ENCODE measurements around the gene EFS.

Gene EFS

DNA sequence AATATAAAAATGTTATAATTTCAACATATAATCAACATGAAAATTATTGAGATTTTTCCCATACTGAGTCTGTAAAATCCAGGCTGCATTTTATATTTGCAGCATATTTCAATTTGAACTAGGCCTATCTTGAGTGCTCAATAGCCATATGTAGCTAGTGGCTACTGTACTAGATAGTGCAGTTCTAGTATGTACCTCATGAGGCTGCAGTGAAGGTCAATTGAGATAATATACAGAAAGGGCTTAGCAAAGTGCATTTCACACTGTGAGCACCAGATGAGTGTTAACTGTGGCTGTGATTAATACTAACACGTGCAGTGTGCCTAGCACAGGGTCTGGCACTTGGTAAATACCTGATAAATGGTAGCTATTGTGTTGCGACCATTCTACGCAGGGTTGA, 6.9 kb downstream of the EFS start:
- Histone ChIP-seq H3K27me3 (ENCODE audit: control insufficient read depth, insufficient read depth, low read length) (no peaks in the 10 kb centered on the region), H2AFZ (no peak overlapping the region), H3K36me3 (ENCODE audit: control insufficient read depth, insufficient read depth, low read length) (no peaks in the 10 kb centered on the region), H3K4me3 (ENCODE audit: low read depth, low read length) (no peak overlapping the region), H3K9me3 (ENCODE audit: control insufficient read depth, low read length) (no peaks in the 10 kb centered on the region), H3K4me2 (ENCODE audit: low read length) (no peak overlapping the region), H3K79me2 (peaks cover under 1% of the 10 kb centered on the region), H3K9ac (no peak overlapping the region), H3K4me1 (peaks cover 10% of the 10 kb centered on the region), H3K27ac (no peak overlapping the region)
- TF ChIP-seq, protein P1, sequence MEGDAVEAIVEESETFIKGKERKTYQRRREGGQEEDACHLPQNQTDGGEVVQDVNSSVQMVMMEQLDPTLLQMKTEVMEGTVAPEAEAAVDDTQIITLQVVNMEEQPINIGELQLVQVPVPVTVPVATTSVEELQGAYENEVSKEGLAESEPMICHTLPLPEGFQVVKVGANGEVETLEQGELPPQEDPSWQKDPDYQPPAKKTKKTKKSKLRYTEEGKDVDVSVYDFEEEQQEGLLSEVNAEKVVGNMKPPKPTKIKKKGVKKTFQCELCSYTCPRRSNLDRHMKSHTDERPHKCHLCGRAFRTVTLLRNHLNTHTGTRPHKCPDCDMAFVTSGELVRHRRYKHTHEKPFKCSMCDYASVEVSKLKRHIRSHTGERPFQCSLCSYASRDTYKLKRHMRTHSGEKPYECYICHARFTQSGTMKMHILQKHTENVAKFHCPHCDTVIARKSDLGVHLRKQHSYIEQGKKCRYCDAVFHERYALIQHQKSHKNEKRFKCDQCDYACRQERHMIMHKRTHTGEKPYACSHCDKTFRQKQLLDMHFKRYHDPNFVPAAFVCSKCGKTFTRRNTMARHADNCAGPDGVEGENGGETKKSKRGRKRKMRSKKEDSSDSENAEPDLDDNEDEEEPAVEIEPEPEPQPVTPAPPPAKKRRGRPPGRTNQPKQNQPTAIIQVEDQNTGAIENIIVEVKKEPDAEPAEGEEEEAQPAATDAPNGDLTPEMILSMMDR (IDR thresholded peaks at IDR 0.05): no peak

DNA sequence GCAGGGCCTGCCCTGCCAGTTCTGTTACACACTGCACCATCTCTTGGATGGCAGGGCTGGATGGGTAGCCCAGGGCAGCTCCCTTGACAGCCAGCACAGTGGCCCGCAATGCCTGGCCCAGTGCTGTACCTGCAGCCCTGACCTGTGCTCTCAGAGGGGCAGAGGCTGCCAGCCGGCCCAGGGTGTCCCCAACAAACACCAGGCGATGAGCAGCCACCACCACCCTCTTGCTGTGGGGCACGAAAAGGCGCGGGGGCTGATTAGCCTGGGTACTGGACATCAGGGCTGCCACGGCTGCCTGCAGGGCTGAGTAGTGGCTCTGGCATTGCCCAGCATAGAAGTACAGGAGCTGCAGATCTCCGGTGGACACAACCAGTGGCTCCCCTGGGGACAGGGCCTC, 7.7 kb downstream of the EFS start:
- TF ChIP-seq, protein P1 (IDR thresholded peaks at IDR 0.05): no peak
- Histone ChIP-seq H3K9ac (no peak overlapping the region), H3K27ac (no peak overlapping the region), H3K4me2 (ENCODE audit: low read length) (no peak overlapping the region), H3K79me2 (no peaks in the 10 kb centered on the region), H3K36me3 (ENCODE audit: control insufficient read depth, insufficient read depth, low read length) (no peaks in the 10 kb centered on the region), H3K4me3 (ENCODE audit: low read depth, low read length) (no peak overlapping the region), H3K27me3 (ENCODE audit: control insufficient read depth, insufficient read depth, low read length) (no peaks in the 10 kb centered on the region), H2AFZ (no peak overlapping the region), H3K9me3 (ENCODE audit: control insufficient read depth, low read length) (no peaks in the 10 kb centered on the region), H3K4me1 (peaks cover 13% of the 10 kb centered on the region)

DNA sequence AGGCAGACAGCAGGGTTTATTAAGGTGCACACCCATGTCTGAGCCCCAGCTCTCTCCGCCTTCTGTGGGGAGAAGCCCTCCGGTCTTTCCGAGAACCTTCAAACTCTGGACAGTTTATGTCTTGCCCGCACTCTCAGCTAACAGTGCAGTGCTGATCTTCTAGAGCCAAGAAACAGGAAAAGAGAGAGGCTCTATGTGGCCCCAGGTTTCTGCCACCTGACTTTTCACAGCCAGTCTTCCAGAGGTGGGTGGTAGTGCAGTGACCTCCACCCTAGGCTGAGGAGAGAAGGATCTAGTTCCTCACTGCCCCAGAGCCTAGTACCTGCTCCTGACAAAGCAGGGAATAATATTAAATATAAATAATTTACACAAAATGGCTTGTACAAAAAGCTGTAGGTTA, 8.3 kb downstream of the EFS start:
- TF ChIP-seq, protein P1 (IDR thresholded peaks at IDR 0.05): no peak
- Histone ChIP-seq H3K27ac (no peak overlapping the region), H3K79me2 (no peaks in the 10 kb centered on the region), H3K4me2 (ENCODE audit: low read length) (no peak overlapping the region), H3K36me3 (ENCODE audit: control insufficient read depth, insufficient read depth, low read length) (no peaks in the 10 kb centered on the region), H3K4me3 (ENCODE audit: low read depth, low read length) (no peak overlapping the region), H3K4me1 (peaks cover 8% of the 10 kb centered on the region), H2AFZ (no peak overlapping the region), H3K9me3 (ENCODE audit: control insufficient read depth, low read length) (no peaks in the 10 kb centered on the region), H3K27me3 (ENCODE audit: control insufficient read depth, insufficient read depth, low read length) (no peaks in the 10 kb centered on the region), H3K9ac (no peak overlapping the region)

DNA sequence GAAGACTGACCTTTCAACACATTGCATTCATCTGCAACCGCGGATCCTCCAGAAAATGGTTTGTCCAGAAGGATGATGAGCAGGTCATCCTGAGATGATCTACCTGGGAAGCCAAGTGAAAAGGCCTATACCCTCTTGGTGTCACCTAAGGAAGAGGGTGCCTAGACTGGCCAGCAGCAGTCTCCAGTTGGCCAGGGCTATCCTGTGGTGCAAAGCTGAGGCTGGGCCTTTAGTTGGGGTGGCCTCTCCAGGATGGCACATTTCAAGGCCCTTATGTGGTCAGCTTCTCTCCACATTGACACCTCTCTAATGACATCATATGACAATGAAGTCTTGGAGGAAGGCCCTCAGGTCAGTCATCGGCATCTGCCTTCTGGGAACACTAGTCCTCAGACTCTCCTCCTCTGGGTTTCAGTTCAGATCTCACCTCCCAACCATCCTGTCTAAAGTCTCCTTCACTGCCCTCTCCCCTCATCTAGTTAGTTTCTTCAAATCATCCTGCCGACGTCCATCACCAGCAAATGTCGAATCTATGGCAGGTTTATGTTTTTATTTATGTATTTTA, 9.0 kb downstream of the EFS start:
- Histone ChIP-seq H3K36me3 (ENCODE audit: control insufficient read depth, insufficient read depth, low read length) (no peaks in the 10 kb centered on the region), H3K4me1 (peaks cover 7% of the 10 kb centered on the region), H3K79me2 (no peaks in the 10 kb centered on the region), H3K27ac (no peak overlapping the region), H3K9me3 (ENCODE audit: control insufficient read depth, low read length) (no peaks in the 10 kb centered on the region), H3K4me2 (ENCODE audit: low read length) (no peak overlapping the region), H3K9ac (no peak overlapping the region), H3K27me3 (ENCODE audit: control insufficient read depth, insufficient read depth, low read length) (no peaks in the 10 kb centered on the region), H2AFZ (no peak overlapping the region), H3K4me3 (ENCODE audit: low read depth, low read length) (no peak overlapping the region)
- TF ChIP-seq, protein P1 (IDR thresholded peaks at IDR 0.05): no peak

DNA sequence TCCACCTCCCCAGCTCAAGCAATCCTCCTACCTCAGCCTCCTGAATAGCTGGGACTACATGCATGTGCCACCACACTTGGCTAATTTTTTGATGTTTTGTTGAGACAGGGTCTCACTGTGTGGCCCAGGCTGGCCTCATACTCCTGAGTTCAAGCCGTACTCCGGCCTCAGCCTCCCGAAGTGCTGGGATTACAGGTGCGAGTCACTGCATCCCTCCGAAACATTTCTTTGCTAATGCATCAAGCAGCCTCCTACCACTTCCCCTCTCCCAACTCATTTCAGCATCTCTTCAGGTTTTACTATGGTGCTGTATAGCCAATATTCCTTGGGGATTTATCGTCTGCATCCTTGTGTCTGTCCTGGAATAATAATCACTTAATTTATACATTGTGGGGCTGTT, 10.0 kb downstream of the EFS start:
- H3K9me3 ChIP-seq (ENCODE audit: control insufficient read depth, low read length): no peaks in the 10 kb centered on the region
- H3K4me1 ChIP-seq: peaks cover 7% of the 10 kb centered on the region
- H3K4me2 ChIP-seq (ENCODE audit: low read length): no peak overlapping the region
- H3K27ac ChIP-seq: no peak overlapping the region
- H3K4me3 ChIP-seq (ENCODE audit: low read depth, low read length): no peak overlapping the region
- TF ChIP-seq, protein P1 (IDR thresholded peaks at IDR 0.05): no peak
- H3K9ac ChIP-seq: no peak overlapping the region
- H3K36me3 ChIP-seq (ENCODE audit: control insufficient read depth, insufficient read depth, low read length): no peaks in the 10 kb centered on the region
- no peaks in the 10 kb centered on the region for H3K79me2 ChIP-seq
- no peak overlapping the region for H2AFZ ChIP-seq
- H3K27me3 ChIP-seq (ENCODE audit: control insufficient read depth, insufficient read depth, low read length): no peaks in the 10 kb centered on the region

All from parathyroid adenoma (tissue), 2 donors.